ENCODE data around the gene CHRNE.

DNA sequence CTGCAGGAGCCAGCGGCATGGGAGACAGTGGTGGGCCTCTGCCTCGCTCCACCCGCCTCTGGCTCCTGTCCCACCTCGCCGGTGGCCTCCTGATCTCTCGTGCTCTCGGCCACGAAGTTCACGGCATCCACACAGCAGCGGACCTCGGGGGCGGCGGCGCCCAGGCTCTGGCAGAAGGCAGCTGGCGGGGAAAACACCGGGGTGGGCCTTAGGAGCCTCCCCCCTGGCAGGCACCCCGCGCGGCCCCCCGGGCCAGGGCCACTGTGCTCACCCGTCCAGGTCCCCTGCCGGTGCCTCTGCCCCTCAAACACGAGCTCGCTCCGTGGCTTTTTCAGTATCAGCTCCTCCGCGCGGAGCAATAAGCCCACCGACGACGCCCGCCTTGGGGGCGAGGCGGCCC, 4.0 kb downstream of the CHRNE start:
- TF ChIP-seq GATA3 (IDR thresholded peaks at IDR 0.05; ENCODE audit: low read depth, low read length): no peak
- no peak for TF ChIP-seq GATA2 (IDR thresholded peaks at IDR 0.05; ENCODE audit: low read depth, low read length)
